Spleen (tissue), 7 donors: ENCODE data around the gene MSH3.

ENCODE experiments used
- POLR2A ChIP-seq, 3 donors: fragments of 450-650 bp; IDR thresholded peaks; one replicate each; pipeline ENCODE4 v1.5.1; 2017; ENCODE audit warnings: antibody characterized with exemption in 3 of 3, mild to moderate bottlenecking in 1 of 3
- POLR2AphosphoS5 ChIP-seq, 3 donors: sonication (generic); formaldehyde crosslinking; IDR thresholded peaks; one replicate each; pipeline ENCODE4 v1.5.1; 2017; ENCODE audit warnings: antibody characterized with exemption in 3 of 3
- TF ChIP-seq, protein P1 (sequence below), 11 experiments: fragments of 200-600 bp in 7 of 11; fragments of 450-650 bp in 4 of 11; sonication (generic) in 4 of 11; IDR thresholded peaks in 8 of 11; conservative IDR thresholded peaks in 3 of 11; 1 replicate in 7 of 11; 2 replicates in 4 of 11; pipeline versions ENCODE4 v1.4.0 to v1.8.0; 2016 to 2021; ENCODE audit warnings: antibody characterized with exemption in 11 of 11, inconsistent platforms in 4 of 11, mild to moderate bottlenecking in 1 of 11
- donor health status: DM: no; HTN: no; CAD: no; lungs with moderate emphysema.
- donor health status: DM: no; HTN: no; CAD: no.
- donor health status: DM: no; HTN: no; CAD: no.

DNA sequence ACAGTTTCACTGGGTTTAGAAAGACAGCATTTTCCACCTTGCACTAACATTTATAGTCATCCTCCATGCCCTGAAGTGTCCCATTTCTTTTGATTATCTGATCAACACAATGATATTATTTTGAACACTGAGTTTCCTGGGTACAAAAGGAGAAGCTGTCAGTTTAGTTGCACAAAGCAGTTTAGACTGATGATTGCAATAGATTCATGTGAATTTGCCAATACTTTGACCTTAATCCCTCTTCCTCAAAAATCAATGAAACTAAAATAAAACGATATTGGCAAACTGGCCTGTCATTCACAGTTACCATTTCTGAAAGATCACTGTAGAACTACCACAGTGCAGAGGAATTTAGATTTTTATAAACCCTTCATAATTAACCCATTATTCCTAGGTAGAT lies 271.5 kb downstream of the MSH3 start:
- TF ChIP-seq, protein P1, sequence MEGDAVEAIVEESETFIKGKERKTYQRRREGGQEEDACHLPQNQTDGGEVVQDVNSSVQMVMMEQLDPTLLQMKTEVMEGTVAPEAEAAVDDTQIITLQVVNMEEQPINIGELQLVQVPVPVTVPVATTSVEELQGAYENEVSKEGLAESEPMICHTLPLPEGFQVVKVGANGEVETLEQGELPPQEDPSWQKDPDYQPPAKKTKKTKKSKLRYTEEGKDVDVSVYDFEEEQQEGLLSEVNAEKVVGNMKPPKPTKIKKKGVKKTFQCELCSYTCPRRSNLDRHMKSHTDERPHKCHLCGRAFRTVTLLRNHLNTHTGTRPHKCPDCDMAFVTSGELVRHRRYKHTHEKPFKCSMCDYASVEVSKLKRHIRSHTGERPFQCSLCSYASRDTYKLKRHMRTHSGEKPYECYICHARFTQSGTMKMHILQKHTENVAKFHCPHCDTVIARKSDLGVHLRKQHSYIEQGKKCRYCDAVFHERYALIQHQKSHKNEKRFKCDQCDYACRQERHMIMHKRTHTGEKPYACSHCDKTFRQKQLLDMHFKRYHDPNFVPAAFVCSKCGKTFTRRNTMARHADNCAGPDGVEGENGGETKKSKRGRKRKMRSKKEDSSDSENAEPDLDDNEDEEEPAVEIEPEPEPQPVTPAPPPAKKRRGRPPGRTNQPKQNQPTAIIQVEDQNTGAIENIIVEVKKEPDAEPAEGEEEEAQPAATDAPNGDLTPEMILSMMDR (IDR thresholded peaks at IDR 0.05 in 8 of 11, conservative IDR thresholded peaks at IDR 0.05 in 3 of 11), result no peak
- TF ChIP-seq POLR2A (IDR thresholded peaks at IDR 0.05), result no peak
- TF ChIP-seq POLR2AphosphoS5 (IDR thresholded peaks at IDR 0.05), result no peak
